AG04449 (cell line): ENCODE measurements around the gene METTL5.

Experiments used
- CTCF ChIA-PET: fragments of 350-600 bp; formaldehyde crosslinking; extraction: SDS; loops from one replicate; lab custom pipeline; 2021; ENCODE audit warnings: antibody characterized with exemption; lab: Yijun Ruan, JAX
- POLR2A ChIA-PET: fragments of 400-600, 350-600 bp; formaldehyde crosslinking; extraction: SDS; loops from one replicate; lab custom pipeline; 2020; ENCODE audit warnings: antibody characterized with exemption, inconsistent platforms; lab: Yijun Ruan, JAX
- DNase-seq: peaks from one replicate; pipeline ENCODE4 v3.0.0-alpha.2; 2010; ENCODE audit warnings: low read depth, low spot score
- H3K4me3 ChIP-seq: 2 replicates; pipeline ENCODE4 v1.5.1; 2011; ENCODE audit warnings: low read depth, mild to moderate bottlenecking, control low read depth, low read length
- TF ChIP-seq, protein P1 (sequence below): IDR thresholded peaks from one replicate; pipeline ENCODE4 v1.5.1; 2011; ENCODE audit warnings: mild to moderate bottlenecking, moderate library complexity, low read length, control low read depth, inconsistent platforms; ENCODE audit not compliant: insufficient read depth; ENCODE audit errors: missing control alignments

METTL5 gene

GRCh38 chr2:169806586-169806985 is 18.1 kb downstream of the METTL5 start:
- ChIA-PET CTCF (no interaction called here), POLR2A (no interaction called here)
- H3K4me3 ChIP-seq: no peak overlapping the region
- no peak for DNase-seq
- TF ChIP-seq, protein P1, sequence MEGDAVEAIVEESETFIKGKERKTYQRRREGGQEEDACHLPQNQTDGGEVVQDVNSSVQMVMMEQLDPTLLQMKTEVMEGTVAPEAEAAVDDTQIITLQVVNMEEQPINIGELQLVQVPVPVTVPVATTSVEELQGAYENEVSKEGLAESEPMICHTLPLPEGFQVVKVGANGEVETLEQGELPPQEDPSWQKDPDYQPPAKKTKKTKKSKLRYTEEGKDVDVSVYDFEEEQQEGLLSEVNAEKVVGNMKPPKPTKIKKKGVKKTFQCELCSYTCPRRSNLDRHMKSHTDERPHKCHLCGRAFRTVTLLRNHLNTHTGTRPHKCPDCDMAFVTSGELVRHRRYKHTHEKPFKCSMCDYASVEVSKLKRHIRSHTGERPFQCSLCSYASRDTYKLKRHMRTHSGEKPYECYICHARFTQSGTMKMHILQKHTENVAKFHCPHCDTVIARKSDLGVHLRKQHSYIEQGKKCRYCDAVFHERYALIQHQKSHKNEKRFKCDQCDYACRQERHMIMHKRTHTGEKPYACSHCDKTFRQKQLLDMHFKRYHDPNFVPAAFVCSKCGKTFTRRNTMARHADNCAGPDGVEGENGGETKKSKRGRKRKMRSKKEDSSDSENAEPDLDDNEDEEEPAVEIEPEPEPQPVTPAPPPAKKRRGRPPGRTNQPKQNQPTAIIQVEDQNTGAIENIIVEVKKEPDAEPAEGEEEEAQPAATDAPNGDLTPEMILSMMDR: no peak

DNA sequence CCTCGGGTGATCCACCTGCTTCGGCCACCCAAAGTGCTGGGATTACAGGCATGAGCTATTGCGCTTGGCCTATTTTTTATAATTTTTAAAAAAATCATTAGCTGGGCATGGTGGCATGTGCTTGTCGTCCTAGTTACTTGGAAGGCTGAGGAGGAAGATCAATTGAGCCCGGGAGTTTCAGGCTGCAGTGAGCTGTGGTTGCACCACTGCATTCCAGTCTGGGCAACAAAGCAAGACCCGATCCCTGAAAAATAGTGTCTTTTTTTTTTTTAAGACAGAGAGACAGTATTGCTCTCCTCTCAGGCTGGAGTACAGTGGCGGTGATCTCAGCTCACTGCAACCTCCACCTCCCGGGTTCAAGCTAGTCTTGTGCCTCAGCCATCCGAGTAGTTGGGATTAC is 21.2 kb downstream of the METTL5 start:
- CTCF ChIA-PET: no interaction called here
- POLR2A ChIA-PET: no interaction called here
- TF ChIP-seq, protein P1: no peak
- DNase-seq: no peak
- H3K4me3 ChIP-seq: no peak overlapping the region

DNA sequence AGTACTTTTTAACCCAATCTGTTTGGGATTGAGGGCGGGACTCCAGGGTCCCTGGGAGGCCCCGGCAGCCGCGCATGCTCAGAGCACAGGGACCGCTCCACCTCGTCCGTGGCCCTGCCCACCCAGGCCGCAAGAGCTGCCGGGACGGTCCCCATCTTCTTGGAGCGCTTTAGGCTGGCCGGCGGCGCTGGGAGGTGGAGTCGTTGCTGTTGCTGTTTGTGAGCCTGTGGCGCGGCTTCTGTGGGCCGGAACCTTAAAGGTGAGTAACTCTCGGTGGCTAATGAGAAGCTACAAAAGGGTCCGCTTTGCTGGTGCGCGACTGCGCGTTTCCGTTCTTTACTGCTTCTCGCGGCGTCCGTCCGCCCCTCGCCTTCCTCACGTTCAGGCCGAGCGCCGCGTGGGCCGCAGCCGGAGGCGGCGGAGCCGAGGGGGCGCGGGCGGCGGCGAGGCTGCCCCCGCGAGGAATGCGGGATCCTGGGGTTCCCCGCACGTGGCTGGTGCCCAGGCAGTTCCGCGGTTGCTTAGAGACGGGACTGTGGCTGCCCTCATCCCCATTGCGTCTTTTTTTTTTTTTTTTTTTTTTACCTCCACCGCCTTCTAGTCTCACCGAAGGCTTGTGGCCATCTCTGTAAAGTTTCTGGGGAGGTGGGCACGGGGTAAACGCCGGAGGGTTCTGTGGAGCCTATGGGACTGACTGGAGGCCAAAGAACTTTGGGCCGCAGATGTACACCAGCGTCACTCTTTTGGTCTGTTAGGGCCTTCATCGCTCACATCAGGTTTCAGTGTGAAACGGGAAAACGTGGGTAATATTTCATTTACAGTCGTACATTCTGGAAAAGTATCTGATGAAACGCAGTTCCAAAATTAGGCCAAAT is 25.8 kb downstream of the METTL5 start, which contains the start of gene SSB:
Gene SSB, plus strand, starts transcription at position 154 of the 875 bp plus-strand sequence. CDS start 2,090 bp downstream, outside the sequence.
- peak within 1 kb of the TSS; percentile 83 for H3K4me3 ChIP-seq
- ChIA-PET CTCF (interaction anchor here (0.8 kb wide), 1 partner anchor 12 kb away, joined by 3 read pairs; no protein-coding TSS in a partner anchor), POLR2A (interaction anchor here (0.8 to 1.2 kb wide), 5 partner anchors 10 to 319 kb away, joined by 3 to 7 read pairs (median 4); partner anchors contain the start of gene UBR3)
- DNase-seq: no peak
- TF ChIP-seq, protein P1: no peak

DNA sequence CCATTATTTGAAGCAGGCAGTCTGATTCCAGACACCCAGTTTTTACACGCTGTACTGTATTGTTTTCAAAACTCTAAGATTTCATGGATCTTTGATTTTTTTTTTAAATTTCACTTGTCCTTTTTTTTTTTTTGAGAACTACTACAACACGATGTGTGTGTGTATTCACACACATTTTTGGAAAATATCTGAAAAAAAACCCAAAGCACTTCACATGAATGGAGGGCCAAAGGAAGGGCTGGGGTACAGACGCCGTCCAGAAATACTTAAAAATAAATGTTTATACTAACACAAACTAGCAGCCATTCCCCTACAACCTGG is 26.3 kb downstream of the METTL5 start:
- no peak for DNase-seq
- peak overlapping the region; percentile 83 for H3K4me3 ChIP-seq
- TF ChIP-seq, protein P1: no peak
- ChIA-PET CTCF (no interaction called here), POLR2A (interaction anchor here (0.8 to 1.2 kb wide), 5 partner anchors 10 to 318 kb away, joined by 3 to 7 read pairs (median 4); partner anchors contain the start of gene UBR3)

DNA sequence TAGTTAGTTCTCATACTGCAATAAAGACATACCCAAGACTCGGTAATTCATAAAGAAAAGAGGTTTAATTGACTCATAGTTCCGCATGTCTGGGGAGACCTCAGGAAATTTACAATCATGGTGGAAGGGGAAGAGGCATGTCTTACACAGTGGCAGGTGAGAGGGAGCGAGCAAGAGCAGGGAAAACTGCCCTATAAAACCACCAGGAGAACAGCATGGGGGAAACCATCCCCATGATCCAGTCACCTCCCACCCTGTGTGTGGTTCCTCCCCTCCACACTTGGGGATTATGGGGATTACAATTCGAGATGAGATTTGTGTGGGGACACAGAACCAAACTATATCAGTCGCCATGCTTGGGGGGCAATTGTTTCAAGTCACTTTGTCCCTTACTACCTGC is 27.1 kb downstream of the METTL5 start:
- ChIA-PET CTCF (no interaction called here), POLR2A (no interaction called here)
- TF ChIP-seq, protein P1: no peak
- DNase-seq: no peak
- no peak overlapping the region for H3K4me3 ChIP-seq

DNA sequence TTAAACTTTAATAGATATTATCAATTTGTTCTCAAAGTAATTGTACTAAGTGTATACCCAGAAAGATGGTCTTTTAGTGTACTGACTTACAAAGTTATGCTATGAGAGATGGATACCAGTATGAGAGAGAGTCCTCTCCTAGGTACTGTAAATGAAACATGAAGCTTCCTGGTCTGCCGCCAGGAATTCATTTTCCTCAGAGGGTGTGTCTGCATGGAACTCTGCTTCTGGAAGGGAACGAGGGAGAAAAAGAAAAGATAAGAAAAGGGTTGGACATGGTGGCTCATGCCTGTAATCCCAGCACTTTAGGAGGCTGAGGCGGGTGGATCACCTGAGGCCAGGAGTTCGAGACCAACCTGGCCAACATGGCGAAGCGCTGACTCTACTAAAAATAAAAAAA is 28.3 kb downstream of the METTL5 start:
- no peak for DNase-seq
- TF ChIP-seq, protein P1: no peak
- POLR2A ChIA-PET: no interaction called here
- no peak overlapping the region for H3K4me3 ChIP-seq
- CTCF ChIA-PET: interaction anchor here (0.8 kb wide), 1 partner anchor 694 kb away, joined by 3 read pairs; no protein-coding TSS in a partner anchor
